GM12878 (cell line): Measurements from ENCODE around the gene CARD10. TPM values are rescaled to one million over a fixed set of nuclear protein-coding genes. Genes with fewer than 3 reads are reported as not detected.

Experiments
- ATAC-seq: fragments of 200-7000 bp; cut with Tn5 transposase; 3 replicates; pipeline ENCODE4 v1.9.1; 2020; ENCODE audit warnings: mild to moderate bottlenecking, moderate library complexity
- BruUV-seq: library from RNA; stranded (reverse); fragments of 400-500 nt; replicated peaks from 2 replicates; lab custom pipeline; 2021; lab: Mats Ljungman, UMichigan
- CTCF ChIA-PET: fragments of 300-600 bp; sonication (Branson Sonifier 250); formaldehyde crosslinking; extraction: SDS; loops from one replicate; lab custom pipeline; 2021; ENCODE audit warnings: inconsistent platforms; lab: Yijun Ruan, JAX
- POLR2A ChIA-PET: fragments of 350-600 bp; formaldehyde crosslinking; extraction: SDS; loops from one replicate; lab custom pipeline; 2021; ENCODE audit warnings: inconsistent platforms; lab: Charles Lee
- RAD21 ChIA-PET: fragments of 300-600 bp; sonication (Branson Sonifier 250); formaldehyde crosslinking; loops from one replicate; lab custom pipeline; 2023; ENCODE audit warnings: antibody characterized with exemption; ENCODE audit not compliant: unreplicated experiment; lab: Charles Lee
- SMC1A ChIA-PET: fragments of 300-600 bp; sonication (Branson Sonifier 250); formaldehyde crosslinking; loops from one replicate; lab custom pipeline; 2023; ENCODE audit not compliant: unreplicated experiment, uncharacterized antibody; lab: Charles Lee
- DNase-seq: peaks from one replicate; pipeline ENCODE4 v3.0.0-alpha.2; 2011; ENCODE audit warnings: low read depth, low spot score
- FAIRE-seq: peaks from 3 replicates; lab custom pipeline; 2011; peaks lifted over from hg19 to GRCh38; lab: Jason Lieb, UNC
- H2AFZ ChIP-seq: 2 replicates; pipeline ENCODE4 v1.6.0; 2011; ENCODE audit warnings: low read depth, low read length, control low read depth; ENCODE audit not compliant: control insufficient read depth
- H3K27ac ChIP-seq: 2 replicates; pipeline ENCODE4 v1.5.1; 2011; ENCODE audit warnings: control low read depth; ENCODE audit not compliant: control insufficient read depth, insufficient read depth
- H3K27me3 ChIP-seq, 2 experiments: replicated peaks in 1 of 2; 2 replicates each; pipeline versions ENCODE4 v1.6.0 to v1.6.1; 2011; ENCODE audit warnings: low read length in 1 of 2; ENCODE audit not compliant: control insufficient read depth in 2 of 2, insufficient read depth in 2 of 2
- H3K36me3 ChIP-seq, 2 experiments: 2 replicates each; pipeline ENCODE4 v1.5.1; 2011; ENCODE audit warnings: low read length in 1 of 2; ENCODE audit not compliant: control insufficient read depth in 2 of 2, insufficient read depth in 2 of 2
- H3K4me1 ChIP-seq: 2 replicates; pipeline ENCODE4 v1.6.1; 2011; ENCODE audit warnings: mild to moderate bottlenecking, low read length, moderate library complexity, mixed read lengths; ENCODE audit not compliant: control insufficient read depth, insufficient read depth
- H3K4me2 ChIP-seq: 2 replicates; pipeline ENCODE4 v1.6.0; 2011; ENCODE audit warnings: control low read depth; ENCODE audit not compliant: control insufficient read depth, insufficient read depth
- H3K4me3 ChIP-seq: fragments of 200-600 bp; sonication (generic); 2 replicates; pipeline ENCODE4 v1.5.1; 2016
- H3K79me2 ChIP-seq: 2 replicates; pipeline ENCODE4 v1.6.0; 2011; ENCODE audit warnings: low read length; ENCODE audit not compliant: control insufficient read depth, insufficient read depth
- H3K9ac ChIP-seq: 2 replicates; pipeline ENCODE4 v1.8.0; 2011; ENCODE audit warnings: low read length, control low read depth, mixed read lengths; ENCODE audit not compliant: control insufficient read depth, insufficient read depth
- H3K9me3 ChIP-seq: replicated peaks from 3 replicates; pipeline ENCODE4 v1.5.1; 2011; ENCODE audit warnings: mild to moderate bottlenecking, low read length; ENCODE audit not compliant: control insufficient read depth, insufficient read depth
- H4K20me1 ChIP-seq: 2 replicates; pipeline ENCODE4 v1.6.0; 2011; ENCODE audit not compliant: control insufficient read depth, insufficient read depth
- BHLHE40 ChIP-seq, 2 experiments: fragments of 450-650 bp in 1 of 2; IDR thresholded peaks; 2 replicates each; pipeline ENCODE4 v1.6.1; 2011 to 2017; ENCODE audit warnings: low read depth in 2 of 2, borderline replicate concordance in 1 of 2, improper control_type of control experiment in 1 of 2, low read length in 1 of 2, mild to moderate bottlenecking in 1 of 2
- EP300 ChIP-seq, 2 experiments: fragments of 150-350 bp in 1 of 2; IDR thresholded peaks; 2 replicates each; pipeline ENCODE4 v1.6.1; 2011 to 2012; ENCODE audit warnings: low read depth in 2 of 2, low read length in 2 of 2, borderline replicate concordance in 1 of 2, improper control_type of control experiment in 1 of 2, inconsistent platforms in 1 of 2; ENCODE audit not compliant: control insufficient read depth in 1 of 2
- IRF4 ChIP-seq: IDR thresholded peaks from 2 replicates; pipeline ENCODE4 v1.6.1; 2011; ENCODE audit warnings: low read depth, low read length
- KLF5 ChIP-seq: fragments of 450-650 bp; IDR thresholded peaks from 2 replicates; pipeline ENCODE4 v1.6.1; 2014; ENCODE audit warnings: mild to moderate bottlenecking; ENCODE audit not compliant: partially characterized antibody
- MEF2A ChIP-seq: IDR thresholded peaks from 2 replicates; pipeline ENCODE4 v1.6.1; 2011; ENCODE audit warnings: low read depth, mild to moderate bottlenecking, low read length, moderate library complexity; ENCODE audit not compliant: insufficient read depth
- NFXL1 ChIP-seq: fragments of 450-650 bp; IDR thresholded peaks from 2 replicates; pipeline ENCODE4 v1.6.1; 2017; ENCODE audit warnings: antibody characterized with exemption, mild to moderate bottlenecking, borderline replicate concordance
- NFYA ChIP-seq: IDR thresholded peaks from 2 replicates; pipeline ENCODE4 v1.6.1; 2011; ENCODE audit warnings: low read depth, mild to moderate bottlenecking, low read length, improper control_type of control experiment, borderline replicate concordance
- NR2F1 ChIP-seq: fragments of 450-650 bp; conservative IDR thresholded peaks from 2 replicates; pipeline ENCODE4 v1.6.1; 2017; ENCODE audit warnings: mild to moderate bottlenecking
- RAD51 ChIP-seq: fragments of 450-650 bp; IDR thresholded peaks from 2 replicates; pipeline ENCODE4 v1.6.1; 2016; ENCODE audit warnings: moderate library complexity, mild to moderate bottlenecking, inconsistent platforms
- RUNX3 ChIP-seq: IDR thresholded peaks from 2 replicates; pipeline ENCODE4 v1.6.1; 2012; ENCODE audit warnings: low read length, inconsistent platforms
- SMAD1 ChIP-seq: fragments of 450-650 bp; IDR thresholded peaks from 2 replicates; pipeline ENCODE4 v1.6.1; 2018; ENCODE audit warnings: mild to moderate bottlenecking, low read depth; ENCODE audit not compliant: partially characterized antibody
- SMARCA5 ChIP-seq: fragments of 450-650 bp; IDR thresholded peaks from 2 replicates; pipeline ENCODE4 v1.6.1; 2017; ENCODE audit warnings: mild to moderate bottlenecking
- SP1 ChIP-seq: IDR thresholded peaks from one replicate; pipeline ENCODE4 v1.6.1; 2011; ENCODE audit warnings: low read depth, low read length
- TCF3 ChIP-seq: IDR thresholded peaks from 2 replicates; pipeline ENCODE4 v1.6.1; 2012; ENCODE audit warnings: low read depth, mild to moderate bottlenecking, low read length, borderline replicate concordance; ENCODE audit not compliant: insufficient read depth
- WRNIP1 ChIP-seq: IDR thresholded peaks from 2 replicates; pipeline ENCODE4 v1.6.1; 2011; ENCODE audit warnings: low read depth, low read length, improper control_type of control experiment, borderline replicate concordance
- ZNF687 ChIP-seq: fragments of 450-650 bp; IDR thresholded peaks from 2 replicates; pipeline ENCODE4 v1.6.1; 2017; ENCODE audit warnings: mild to moderate bottlenecking, moderate library complexity
- WGBS: methylation state at CpG from one replicate; pipeline ENCODE4 v1.1.6; 2016; ENCODE audit warnings: low lambda C conversion rate; ENCODE audit not compliant: insufficient replicate concordance, insufficient coverage; ENCODE audit errors: missing lambda C conversion rate; 5-methylcytosine and 5-hydroxymethylcytosine counted together
- in situ Hi-C: fragments of 300-500 bp; cut with MboI; formaldehyde crosslinking; loops from 9 replicates; pipeline ENCODE4 v1.14.3; 2018; ENCODE audit warnings: mixed read lengths
- intact Hi-C: fragments of 100-400 bp; cut with micrococcal nuclease; formaldehyde crosslinking; loops from one replicate; pipeline ENCODE4 v1.14.2; 2022; ENCODE audit not compliant: unreplicated experiment
- polyA plus RNA-seq, 11 experiments: library from polyadenylated mRNA; depleted of rRNA in 4 of 11; unstranded in 6 of 11; stranded (reverse) in 5 of 11; fragments of >200 nt; fragmentation: Nextera tagmentation in 4 of 11; fragmentation: Illumina TruSeq in 1 of 11; extraction: Ambion mirVana in 4 of 11; extraction: Trizol in 1 of 11; gene quantifications; 1 replicate in 1 of 11; 2 replicates in 10 of 11; pipeline versions ENCODE4 v1.2.1 to v1.2.3, GENCODE V29; 2011 to 2016; ENCODE audit warnings: inconsistent platforms in 2 of 11, missing spikeins in 2 of 11, low read depth in 1 of 11
- total RNA-seq, 4 experiments: library from RNA; depleted of rRNA in 3 of 4; stranded (reverse); fragments of >200 nt in 3 of 4; fragmentation: Illumina TruSeq in 1 of 4; extraction: Trizol in 1 of 4; gene quantifications; 2 replicates each; pipeline versions ENCODE4 v1.2.1 to v1.2.3, GENCODE V29; 2013 to 2021
- TF ChIP-seq, protein P1 (sequence below), 3 experiments: IDR thresholded peaks in 2 of 3; conservative IDR thresholded peaks in 1 of 3; 2 replicates each; pipeline ENCODE4 v1.5.1; 2011; ENCODE audit warnings: low read depth in 3 of 3, low read length in 3 of 3, mild to moderate bottlenecking in 3 of 3, control low read depth in 2 of 3, moderate library complexity in 2 of 3, inconsistent platforms in 1 of 3, mixed read lengths in 1 of 3; ENCODE audit not compliant: control insufficient read depth in 2 of 3, insufficient read depth in 1 of 3; ENCODE audit errors: extremely low read depth in 1 of 3

CARD10 gene
- total and polyA plus RNA-seq, 10 of the 15 experiments (the other 5 are each of a cell fraction or from before 2014, with no cell fraction given) = 0.08 to 0.10 (median 0.10) TPM; not detected in 7

DNA sequence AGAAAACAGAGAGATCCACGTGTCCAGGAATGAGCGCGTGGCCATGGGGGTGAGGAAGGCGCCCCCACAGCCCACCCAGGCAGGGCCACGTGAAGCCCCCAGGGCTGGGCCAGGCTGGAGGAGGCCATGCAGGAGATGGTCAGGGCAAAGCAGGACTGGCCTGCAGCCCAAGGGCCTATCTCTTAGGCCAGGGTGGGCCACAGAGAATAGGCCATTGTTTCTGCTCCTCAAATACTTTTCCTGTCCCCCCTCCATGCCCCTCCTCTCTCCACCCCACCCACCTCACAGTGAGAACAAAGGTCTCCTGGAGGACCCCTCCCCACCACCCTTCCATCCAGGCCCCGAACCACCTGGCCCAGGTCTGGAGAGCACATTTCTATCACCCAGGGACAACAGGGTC is 32.8 kb upstream of the CARD10 start:
- Histone ChIP-seq H3K9me3 (no peaks in the 10 kb centered on the region), H3K4me2 (no peak overlapping the region), H3K27ac (no peak overlapping the region), H3K79me2 (no peaks in the 10 kb centered on the region), H3K4me3 (no peak overlapping the region), H2AFZ (no peak overlapping the region)
- DNase-seq (no peak), ATAC-seq (no peak)
- CTCF ChIA-PET = interaction anchor here (2.1 to 16.8 kb wide), 3 partner anchors 10 to 40 kb away, joined by 7 to 541 read pairs (median 419); partner anchors contain the start of gene CDC42EP1
- TF ChIP-seq BHLHE40 (IDR thresholded peaks at IDR 0.05; ENCODE audit: borderline replicate concordance in 1 of 2, low read depth in 2 of 2, low read length in 1 of 2) = no peak
- TF ChIP-seq TCF3 = no peak
- TF ChIP-seq NR2F1 = no peak
- TF ChIP-seq RAD51 = no peak
- no peak for TF ChIP-seq EP300 (IDR thresholded peaks at IDR 0.05; ENCODE audit: borderline replicate concordance in 1 of 2, control insufficient read depth in 1 of 2, low read depth in 2 of 2, low read length in 2 of 2)
- no peak for TF ChIP-seq RUNX3
- TF ChIP-seq SP1 = no peak
- no peak for TF ChIP-seq SMAD1
- no peak for TF ChIP-seq WRNIP1
- TF ChIP-seq MEF2A = no peak
- no peak for TF ChIP-seq SMARCA5
- TF ChIP-seq ZNF687 = no peak
- no peak for TF ChIP-seq KLF5
- TF ChIP-seq IRF4 = no peak
- no peak for TF ChIP-seq NFXL1
- TF ChIP-seq NFYA = no peak
- TF ChIP-seq, protein P1, sequence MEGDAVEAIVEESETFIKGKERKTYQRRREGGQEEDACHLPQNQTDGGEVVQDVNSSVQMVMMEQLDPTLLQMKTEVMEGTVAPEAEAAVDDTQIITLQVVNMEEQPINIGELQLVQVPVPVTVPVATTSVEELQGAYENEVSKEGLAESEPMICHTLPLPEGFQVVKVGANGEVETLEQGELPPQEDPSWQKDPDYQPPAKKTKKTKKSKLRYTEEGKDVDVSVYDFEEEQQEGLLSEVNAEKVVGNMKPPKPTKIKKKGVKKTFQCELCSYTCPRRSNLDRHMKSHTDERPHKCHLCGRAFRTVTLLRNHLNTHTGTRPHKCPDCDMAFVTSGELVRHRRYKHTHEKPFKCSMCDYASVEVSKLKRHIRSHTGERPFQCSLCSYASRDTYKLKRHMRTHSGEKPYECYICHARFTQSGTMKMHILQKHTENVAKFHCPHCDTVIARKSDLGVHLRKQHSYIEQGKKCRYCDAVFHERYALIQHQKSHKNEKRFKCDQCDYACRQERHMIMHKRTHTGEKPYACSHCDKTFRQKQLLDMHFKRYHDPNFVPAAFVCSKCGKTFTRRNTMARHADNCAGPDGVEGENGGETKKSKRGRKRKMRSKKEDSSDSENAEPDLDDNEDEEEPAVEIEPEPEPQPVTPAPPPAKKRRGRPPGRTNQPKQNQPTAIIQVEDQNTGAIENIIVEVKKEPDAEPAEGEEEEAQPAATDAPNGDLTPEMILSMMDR (IDR thresholded peaks at IDR 0.05 in 2 of 3, conservative IDR thresholded peaks at IDR 0.05 in 1 of 3; ENCODE audit: control insufficient read depth in 2 of 3, extremely low read depth in 1 of 3, insufficient read depth in 1 of 3, low read depth in 3 of 3, low read length in 3 of 3) = no peak
- TF ChIP-seq, all 136 proteins: peak for 0
- SMC1A ChIA-PET = interaction anchor here (1.3 to 5.9 kb wide), 2 partner anchors 10 to 15 kb away, joined by 5 to 33 read pairs; no protein-coding TSS in a partner anchor
- Histone ChIP-seq H3K27me3 (peaks cover 2% of the 10 kb centered on the region in 2 experiments; a peak in 2 of 4 replicates), H3K9ac (no peak overlapping the region), H4K20me1 (no peaks in the 10 kb centered on the region; the same call in 1 of the 2 replicates), H3K4me1 (no peaks in the 10 kb centered on the region), H3K36me3 (no peaks in the 10 kb centered on the region)
- no peak for FAIRE-seq
- intact Hi-C loops (no loop called here), in situ Hi-C loops (no loop called here)
- 38% methylated on average over 5 of the region's 6 CpGs for WGBS
- RAD21 ChIA-PET = no interaction called here
- BruUV-seq = no TSS peak
- POLR2A ChIA-PET = no interaction called here
